Measurements from ENCODE around the gene ZNF543. TPM values are rescaled to one million over a fixed set of nuclear protein-coding genes. Genes with fewer than 3 reads are reported as not detected.
A peak's percentile ranks its signal among the peaks of the same experiment; 100 is the strongest.

ZNF543 gene
- total RNA-seq, 1 donor: 10.4 TPM

DNA sequence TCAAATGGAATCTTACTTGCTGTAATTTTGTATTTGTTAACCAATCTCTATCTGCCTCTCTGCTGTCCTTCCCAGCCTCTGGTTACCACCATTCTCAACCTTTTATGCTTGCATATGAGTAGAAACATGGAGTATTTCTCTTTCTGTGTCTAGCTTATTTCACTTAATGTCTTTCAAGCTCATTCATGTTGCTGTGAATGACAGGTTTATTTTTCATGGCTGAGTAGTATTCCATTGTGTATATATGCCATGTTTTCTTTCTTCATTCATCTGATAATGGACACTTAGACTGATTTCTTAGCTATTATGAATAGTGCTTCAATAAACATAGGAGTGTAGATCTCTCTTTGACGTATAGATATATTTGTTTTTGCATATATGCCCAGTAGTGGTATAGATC, 26.6 kb upstream of the ZNF543 start:
- no peak overlapping the region for H3K4me3 ChIP-seq (ENCODE audit: low read depth, low read length)
- no peak for TF ChIP-seq CTCF (IDR thresholded peaks at IDR 0.05; ENCODE audit: insufficient read depth, low read depth, low read length)
- DNase-seq (ENCODE audit: low read depth): no peak

DNA sequence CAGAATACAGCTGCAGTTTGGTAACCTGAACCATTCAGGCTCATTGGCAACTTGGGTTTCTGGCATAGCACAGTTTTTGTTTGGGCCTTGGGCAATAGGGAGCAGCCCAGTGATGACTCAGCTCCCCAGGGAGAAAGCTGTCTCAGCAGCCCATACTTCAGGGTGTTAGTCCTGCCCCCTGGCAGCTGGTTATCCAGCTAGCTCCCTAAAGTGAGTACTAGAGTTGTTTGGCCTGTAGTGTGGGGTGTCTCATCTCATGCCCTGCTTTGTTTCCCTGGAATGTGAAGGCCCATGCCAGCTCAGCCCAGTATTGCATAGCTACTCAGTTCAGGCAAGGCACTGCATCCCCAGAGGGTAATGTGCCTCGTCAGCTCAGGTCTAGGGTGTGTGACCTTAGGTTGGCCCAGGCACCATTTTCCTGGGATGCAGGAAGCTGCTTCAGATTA, 18.2 kb upstream of the ZNF543 start:
- TF ChIP-seq CTCF (IDR thresholded peaks at IDR 0.05; ENCODE audit: insufficient read depth, low read depth, low read length): peak; percentile 5
- no peak overlapping the region for H3K4me3 ChIP-seq (ENCODE audit: low read depth, low read length)
- DNase-seq (ENCODE audit: low read depth): peak; percentile 92

GRCh38 chr19:57302727-57303401, 17.4 kb upstream of the ZNF543 start:
- no peak for DNase-seq (ENCODE audit: low read depth)
- no peak overlapping the region for H3K4me3 ChIP-seq (ENCODE audit: low read depth, low read length)
- no peak for TF ChIP-seq CTCF (IDR thresholded peaks at IDR 0.05; ENCODE audit: insufficient read depth, low read depth, low read length)

DNA sequence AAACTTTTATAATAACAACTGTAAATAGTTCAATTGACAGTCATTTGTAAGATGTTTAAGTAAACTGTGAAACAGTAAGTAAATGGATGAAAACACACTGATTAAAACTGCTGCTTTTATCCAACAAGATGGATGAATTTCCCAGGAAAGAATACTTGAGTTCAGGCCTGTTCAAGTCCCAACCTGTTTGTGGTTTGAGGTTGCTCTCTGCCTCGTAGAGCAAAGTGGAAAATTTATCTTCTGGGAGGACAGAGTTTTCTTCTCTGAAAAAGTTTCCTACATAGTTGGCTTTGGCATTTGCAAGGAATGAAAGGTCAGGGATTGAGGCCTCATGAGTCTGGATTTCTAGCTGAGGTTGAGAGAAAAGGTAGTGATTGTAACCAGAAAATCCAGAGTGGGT, 15.2 kb upstream of the ZNF543 start:
- no peak overlapping the region for H3K4me3 ChIP-seq (ENCODE audit: low read depth, low read length)
- no peak for DNase-seq (ENCODE audit: low read depth)
- TF ChIP-seq CTCF (IDR thresholded peaks at IDR 0.05; ENCODE audit: insufficient read depth, low read depth, low read length): no peak

DNA sequence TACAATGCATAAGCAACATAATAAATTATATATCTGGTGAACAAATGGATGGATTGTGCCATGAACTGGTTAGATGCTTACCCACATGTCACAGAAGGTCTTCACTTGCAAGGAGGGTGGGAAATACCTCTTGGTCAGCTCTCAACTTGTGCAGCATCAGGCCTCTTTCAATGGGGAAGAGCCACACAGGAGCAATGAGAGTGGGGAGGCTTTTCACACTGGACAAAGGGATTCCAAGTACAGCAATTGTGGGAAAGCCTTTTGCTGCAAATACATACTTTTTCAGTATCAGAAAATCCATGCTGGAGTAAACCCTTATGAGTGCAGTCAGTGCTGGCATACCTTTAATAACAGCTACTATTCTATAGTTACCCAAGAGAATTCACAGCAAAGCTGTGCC, 11.8 kb upstream of the ZNF543 start:
- no peak for TF ChIP-seq CTCF (IDR thresholded peaks at IDR 0.05; ENCODE audit: insufficient read depth, low read depth, low read length)
- H3K4me3 ChIP-seq (ENCODE audit: low read depth, low read length): no peak overlapping the region
- no peak for DNase-seq (ENCODE audit: low read depth)

DNA sequence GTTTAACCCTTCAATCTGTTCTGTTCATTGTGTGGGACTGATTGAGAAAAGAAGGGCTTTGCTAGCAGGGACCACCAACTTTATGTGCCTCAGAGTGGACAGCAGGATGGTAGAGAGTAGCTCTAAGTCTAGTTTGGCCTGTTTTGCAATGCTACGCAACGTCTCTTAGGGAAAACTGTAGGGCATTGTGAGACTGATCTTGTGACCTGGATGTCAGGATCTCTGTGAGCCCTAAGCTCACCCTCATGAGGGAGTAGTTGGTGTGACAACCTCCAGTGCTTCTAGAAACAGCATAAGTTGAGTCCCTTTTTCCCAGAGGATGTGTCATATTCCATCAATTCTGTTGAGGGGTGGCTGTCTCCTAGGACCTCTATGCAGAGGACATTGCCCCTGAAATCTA, 9.5 kb upstream of the ZNF543 start:
- no peak for DNase-seq (ENCODE audit: low read depth)
- no peak for TF ChIP-seq CTCF (IDR thresholded peaks at IDR 0.05; ENCODE audit: insufficient read depth, low read depth, low read length)
- no peak overlapping the region for H3K4me3 ChIP-seq (ENCODE audit: low read depth, low read length)

GRCh38 chr19:57314146-57314545, 6.1 kb upstream of the ZNF543 start:
- no peak for TF ChIP-seq CTCF (IDR thresholded peaks at IDR 0.05; ENCODE audit: insufficient read depth, low read depth, low read length)

More at GRCh38 chr19:57314146-57314545, 6.1 kb upstream of the ZNF543 start:
- no peak overlapping the region for H3K4me3 ChIP-seq (ENCODE audit: low read depth, low read length)
- no peak for DNase-seq (ENCODE audit: low read depth)
